Upper lobe of right lung (tissue), 1 donor: ENCODE measurements around the gene ZNF397. TPM values are rescaled to one million over a fixed set of nuclear protein-coding genes. Genes with fewer than 3 reads are reported as not detected.

Experiments
- ATAC-seq: fragments of 200-7000 bp; cut with Tn5 transposase; one replicate; pipeline ENCODE4 v1.9.1; 2020; ENCODE audit warnings: mild to moderate bottlenecking, moderate library complexity
- DNase-seq: peaks from one replicate; pipeline ENCODE4 v3.0.0-alpha.2; 2020
- H3K27ac ChIP-seq: fragments of 200-600 bp; one replicate; pipeline ENCODE4 v1.8.0; 2022
- H3K27me3 ChIP-seq: fragments of 200-600 bp; one replicate; pipeline ENCODE4 v1.8.0; 2022; ENCODE audit warnings: mild to moderate bottlenecking
- H3K36me3 ChIP-seq: fragments of 200-600 bp; one replicate; pipeline ENCODE4 v1.8.0; 2022
- H3K4me1 ChIP-seq: fragments of 200-600 bp; one replicate; pipeline ENCODE4 v1.8.0; 2022
- H3K4me3 ChIP-seq: fragments of 200-600 bp; one replicate; pipeline ENCODE4 v1.8.0; 2022; ENCODE audit warnings: mild to moderate bottlenecking
- H3K9me3 ChIP-seq: fragments of 200-600 bp; one replicate; pipeline ENCODE4 v1.8.0; 2022
- CTCF ChIP-seq: fragments of 200-600 bp; IDR thresholded peaks from one replicate; pipeline ENCODE4 v1.8.0; 2022; ENCODE audit warnings: antibody characterized with exemption
- intact Hi-C: fragments of 100-400 bp; cut with DNase I; formaldehyde crosslinking; loops from one replicate; pipeline ENCODE4 v1.11.0; 2022
- total RNA-seq: library from RNA; stranded (reverse); fragmentation: NEBNext Ultra II Directional; extraction: Animal tissue kit (Norgen Biotek cat#: 25700); gene quantifications from one replicate; pipeline ENCODE4 v1.2.1, GENCODE V29; 2021
- donor health status: DM: no; HTN: yes; CAD: no; lungs with severe emphysema.

Gene ZNF397
- total RNA-seq, 1 donor from 2014 or later = 29.2 TPM

GRCh38 chr18:35239314-35239713 lies 1.5 kb upstream of the ZNF397 start:
- no peak for TF ChIP-seq CTCF
- DNase-seq (no peak), ATAC-seq (no peak)
- Histone ChIP-seq H3K27ac (no peak overlapping the region), H3K4me1 (peaks cover 6% of the 10 kb centered on the region), H3K36me3 (peaks cover 20% of the 10 kb centered on the region), H3K4me3 (no peak overlapping the region), H3K9me3 (no peaks in the 10 kb centered on the region), H3K27me3 (no peaks in the 10 kb centered on the region)
- intact Hi-C loops = loop anchor here (10.0 kb wide), 1 partner anchor 105 kb away; the partner anchor contains the start of gene ZNF24

GRCh38 chr18:35241448-35241804 lies 592 bp downstream of the ZNF397 start:
- intact Hi-C loops = no loop called here

GRCh38 chr18:35242426-35242825 lies 1.6 kb downstream of the ZNF397 start:
- intact Hi-C loops = no loop called here
- no peak for TF ChIP-seq CTCF
- no peaks in the 10 kb centered on the region for H3K27me3 ChIP-seq
- H3K36me3 ChIP-seq = peaks cover 44% of the 10 kb centered on the region
- DNase-seq (no peak), ATAC-seq (no peak)
- no peaks in the 10 kb centered on the region for H3K9me3 ChIP-seq
- peaks cover 6% of the 10 kb centered on the region for H3K4me1 ChIP-seq
- H3K27ac ChIP-seq = no peak overlapping the region
- peak overlapping the region; percentile 72 for H3K4me3 ChIP-seq

More at GRCh38 chr18:35241448-35241804, 592 bp downstream of the ZNF397 start:
- no peak for TF ChIP-seq CTCF
- Histone ChIP-seq H3K9me3 (no peaks in the 10 kb centered on the region), H3K4me1 (peaks cover 6% of the 10 kb centered on the region), H3K27ac (peak overlapping the region; percentile 97), H3K36me3 (peaks cover 39% of the 10 kb centered on the region), H3K4me3 (peak overlapping the region; percentile 72), H3K27me3 (no peaks in the 10 kb centered on the region)
- ATAC-seq (no peak), DNase-seq (no peak)

GRCh38 chr18:35244671-35245070 lies 3.8 kb downstream of the ZNF397 start:
- Histone ChIP-seq H3K4me3 (no peak overlapping the region), H3K27me3 (no peaks in the 10 kb centered on the region), H3K4me1 (peaks cover 6% of the 10 kb centered on the region), H3K9me3 (no peaks in the 10 kb centered on the region), H3K36me3 (peaks cover 58% of the 10 kb centered on the region), H3K27ac (no peak overlapping the region)
- ATAC-seq = no peak
- DNase-seq = no peak
- intact Hi-C loops = no loop called here
- TF ChIP-seq CTCF = no peak

GRCh38 chr18:35245719-35246317 lies 5.0 kb downstream of the ZNF397 start:
- peaks cover 68% of the 10 kb centered on the region for H3K36me3 ChIP-seq
- no peak for DNase-seq
- no peak overlapping the region for H3K4me3 ChIP-seq
- no peak for TF ChIP-seq CTCF
- no peaks in the 10 kb centered on the region for H3K9me3 ChIP-seq
- H3K27ac ChIP-seq = no peak overlapping the region
- peaks cover 6% of the 10 kb centered on the region for H3K4me1 ChIP-seq
- no peak for ATAC-seq
- intact Hi-C loops = no loop called here
- no peaks in the 10 kb centered on the region for H3K27me3 ChIP-seq

GRCh38 chr18:35246831-35247230 lies 6.0 kb downstream of the ZNF397 start:
- no peak for ATAC-seq
- Histone ChIP-seq H3K27ac (no peak overlapping the region), H3K4me1 (peaks cover 3% of the 10 kb centered on the region), H3K27me3 (no peaks in the 10 kb centered on the region), H3K4me3 (no peak overlapping the region), H3K36me3 (peaks cover 73% of the 10 kb centered on the region), H3K9me3 (no peaks in the 10 kb centered on the region)
- DNase-seq = no peak
- TF ChIP-seq CTCF = no peak
- intact Hi-C loops = no loop called here
